ENCODE results near the gene SF3A2.

Gene SF3A2

DNA sequence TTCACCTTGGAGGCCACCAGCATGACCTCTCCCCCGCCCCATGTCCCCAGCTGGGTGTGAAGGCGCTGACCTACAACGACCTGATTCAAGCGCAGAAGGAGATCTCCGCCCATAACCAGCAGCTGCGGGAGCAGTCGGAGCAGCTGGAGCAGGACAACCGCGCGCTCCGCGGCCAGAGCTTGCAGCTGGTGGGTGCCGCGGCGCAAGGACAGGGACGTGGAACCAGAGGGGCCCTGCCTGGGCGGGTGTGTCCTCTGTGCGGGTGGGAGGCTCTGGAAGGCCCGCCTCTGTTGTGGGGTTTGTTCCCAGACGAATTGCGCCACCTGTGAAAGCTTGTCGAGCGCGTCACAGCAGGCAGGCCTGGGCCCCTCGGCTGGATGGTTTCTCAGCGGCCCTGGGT is 22.8 kb upstream of the SF3A2 start:
- H3K4me1 ChIP-seq (ENCODE audit: insufficient read depth, low read length, poor library complexity, severe bottlenecking) = no peaks in the 10 kb centered on the region
- no peaks in the 10 kb centered on the region for H3F3A ChIP-seq (ENCODE audit: low read depth)
- H3K27me3 ChIP-seq (ENCODE audit: insufficient read depth, low read length, poor library complexity, severe bottlenecking) = no peaks in the 10 kb centered on the region
- H2AFZ ChIP-seq (ENCODE audit: low read length) = no peak overlapping the region
- no peak overlapping the region for H3K4me2 ChIP-seq (ENCODE audit: low read depth, low read length, poor library complexity, severe bottlenecking)
- TF ChIP-seq, protein P1, sequence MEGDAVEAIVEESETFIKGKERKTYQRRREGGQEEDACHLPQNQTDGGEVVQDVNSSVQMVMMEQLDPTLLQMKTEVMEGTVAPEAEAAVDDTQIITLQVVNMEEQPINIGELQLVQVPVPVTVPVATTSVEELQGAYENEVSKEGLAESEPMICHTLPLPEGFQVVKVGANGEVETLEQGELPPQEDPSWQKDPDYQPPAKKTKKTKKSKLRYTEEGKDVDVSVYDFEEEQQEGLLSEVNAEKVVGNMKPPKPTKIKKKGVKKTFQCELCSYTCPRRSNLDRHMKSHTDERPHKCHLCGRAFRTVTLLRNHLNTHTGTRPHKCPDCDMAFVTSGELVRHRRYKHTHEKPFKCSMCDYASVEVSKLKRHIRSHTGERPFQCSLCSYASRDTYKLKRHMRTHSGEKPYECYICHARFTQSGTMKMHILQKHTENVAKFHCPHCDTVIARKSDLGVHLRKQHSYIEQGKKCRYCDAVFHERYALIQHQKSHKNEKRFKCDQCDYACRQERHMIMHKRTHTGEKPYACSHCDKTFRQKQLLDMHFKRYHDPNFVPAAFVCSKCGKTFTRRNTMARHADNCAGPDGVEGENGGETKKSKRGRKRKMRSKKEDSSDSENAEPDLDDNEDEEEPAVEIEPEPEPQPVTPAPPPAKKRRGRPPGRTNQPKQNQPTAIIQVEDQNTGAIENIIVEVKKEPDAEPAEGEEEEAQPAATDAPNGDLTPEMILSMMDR (conservative IDR thresholded peaks at IDR 0.05; ENCODE audit: low read length) = no peak
- no peak for TF ChIP-seq EZH2phosphoT487 (IDR thresholded peaks at IDR 0.05; ENCODE audit: borderline replicate concordance)
- no peaks in the 10 kb centered on the region for H3K79me2 ChIP-seq (ENCODE audit: insufficient read depth, low read length)
- no peak overlapping the region for H3K9ac ChIP-seq (ENCODE audit: low read depth, low read length, poor library complexity, severe bottlenecking)
- H4K20me1 ChIP-seq (ENCODE audit: insufficient read depth, low read length, poor library complexity, severe bottlenecking) = no peaks in the 10 kb centered on the region
- no peaks in the 10 kb centered on the region for H3K9me3 ChIP-seq (ENCODE audit: insufficient read depth, low read depth, low read length)
- H3K4me3 ChIP-seq (ENCODE audit: low read length, poor library complexity, severe bottlenecking) = no peak overlapping the region
- no peaks in the 10 kb centered on the region for H3K9me2 ChIP-seq (replicated peaks; ENCODE audit: low read depth, low read length)
- H3K36me3 ChIP-seq (ENCODE audit: insufficient read depth, low read length) = peaks cover 93% of the 10 kb centered on the region; the same call in 1 of the 2 replicates

DNA sequence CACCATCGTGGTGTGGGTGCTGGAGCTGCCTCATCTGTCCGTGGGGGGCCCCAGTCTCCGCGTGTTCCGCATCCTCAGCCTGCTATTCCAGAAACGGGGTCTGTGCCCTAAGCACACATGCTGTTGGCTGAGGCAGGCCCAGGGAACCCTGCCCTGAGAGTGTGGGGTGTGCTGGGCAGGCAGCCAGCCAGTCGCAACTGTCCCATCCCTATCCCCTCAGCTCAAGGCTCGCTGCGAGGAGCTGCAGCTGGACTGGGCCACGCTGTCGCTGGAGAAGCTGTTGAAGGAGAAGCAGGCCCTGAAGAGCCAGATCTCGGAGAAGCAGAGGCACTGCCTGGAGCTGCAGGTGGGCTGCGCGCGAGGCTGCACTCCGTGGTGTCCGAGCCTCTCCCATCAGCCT is 22.4 kb upstream of the SF3A2 start:
- H3K9me2 ChIP-seq (replicated peaks; ENCODE audit: low read depth, low read length) = no peaks in the 10 kb centered on the region
- H3K4me1 ChIP-seq (ENCODE audit: insufficient read depth, low read length, poor library complexity, severe bottlenecking) = no peaks in the 10 kb centered on the region
- no peaks in the 10 kb centered on the region for H3K79me2 ChIP-seq (ENCODE audit: insufficient read depth, low read length)
- H3K4me2 ChIP-seq (ENCODE audit: low read depth, low read length, poor library complexity, severe bottlenecking) = no peak overlapping the region
- no peak for TF ChIP-seq EZH2phosphoT487 (IDR thresholded peaks at IDR 0.05; ENCODE audit: borderline replicate concordance)
- TF ChIP-seq, protein P1 (conservative IDR thresholded peaks at IDR 0.05; ENCODE audit: low read length) = no peak
- no peaks in the 10 kb centered on the region for H3F3A ChIP-seq (ENCODE audit: low read depth)
- H3K4me3 ChIP-seq (ENCODE audit: low read length, poor library complexity, severe bottlenecking) = no peak overlapping the region
- no peaks in the 10 kb centered on the region for H4K20me1 ChIP-seq (ENCODE audit: insufficient read depth, low read length, poor library complexity, severe bottlenecking)
- H3K9ac ChIP-seq (ENCODE audit: low read depth, low read length, poor library complexity, severe bottlenecking) = no peak overlapping the region
- H3K9me3 ChIP-seq (ENCODE audit: insufficient read depth, low read depth, low read length) = no peaks in the 10 kb centered on the region
- H2AFZ ChIP-seq (ENCODE audit: low read length) = no peak overlapping the region
- peaks cover 90% of the 10 kb centered on the region; the same call in 1 of the 2 replicates for H3K36me3 ChIP-seq (ENCODE audit: insufficient read depth, low read length)
- no peaks in the 10 kb centered on the region for H3K27me3 ChIP-seq (ENCODE audit: insufficient read depth, low read length, poor library complexity, severe bottlenecking)

DNA sequence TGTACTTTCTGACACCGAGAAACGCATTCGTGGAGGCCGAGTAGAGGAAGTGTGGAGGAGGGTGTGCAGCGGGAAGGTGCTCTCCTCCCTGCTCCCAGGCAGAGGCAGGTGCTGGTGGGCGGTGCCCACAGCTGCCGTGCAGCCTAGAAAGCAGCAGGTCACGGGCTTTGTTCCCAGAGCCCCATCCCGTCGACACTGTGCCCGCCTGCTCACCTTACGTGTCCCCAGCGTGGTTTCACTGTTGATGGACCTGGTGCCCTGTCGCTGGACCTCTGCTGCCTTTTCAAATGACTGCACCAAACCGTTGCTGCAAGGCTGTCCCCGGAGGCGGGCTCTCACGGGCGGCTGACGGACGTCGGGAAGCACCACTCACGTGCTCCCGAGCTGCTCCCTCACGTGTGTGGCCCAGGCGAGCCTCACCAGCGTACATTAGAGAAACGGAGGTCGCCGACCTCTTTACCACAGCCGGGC is 21.3 kb upstream of the SF3A2 start:
- Histone ChIP-seq H3K9ac (ENCODE audit: low read depth, low read length, poor library complexity, severe bottlenecking) (no peak overlapping the region), H3K9me2 (replicated peaks; ENCODE audit: low read depth, low read length) (no peaks in the 10 kb centered on the region), H4K20me1 (ENCODE audit: insufficient read depth, low read length, poor library complexity, severe bottlenecking) (no peaks in the 10 kb centered on the region), H3F3A (ENCODE audit: low read depth) (no peaks in the 10 kb centered on the region), H3K79me2 (ENCODE audit: insufficient read depth, low read length) (no peaks in the 10 kb centered on the region), H3K27me3 (ENCODE audit: insufficient read depth, low read length, poor library complexity, severe bottlenecking) (no peaks in the 10 kb centered on the region), H3K36me3 (ENCODE audit: insufficient read depth, low read length) (peaks cover 90% of the 10 kb centered on the region; the same call in 1 of the 2 replicates), H3K4me3 (ENCODE audit: low read length, poor library complexity, severe bottlenecking) (no peak overlapping the region), H3K4me2 (ENCODE audit: low read depth, low read length, poor library complexity, severe bottlenecking) (no peak overlapping the region), H3K9me3 (ENCODE audit: insufficient read depth, low read depth, low read length) (no peaks in the 10 kb centered on the region), H3K4me1 (ENCODE audit: insufficient read depth, low read length, poor library complexity, severe bottlenecking) (no peaks in the 10 kb centered on the region), H2AFZ (ENCODE audit: low read length) (no peak overlapping the region)
- TF ChIP-seq, protein P1 (conservative IDR thresholded peaks at IDR 0.05; ENCODE audit: low read length) = no peak
- no peak for TF ChIP-seq EZH2phosphoT487 (IDR thresholded peaks at IDR 0.05; ENCODE audit: borderline replicate concordance)
